ENCODE data around the gene MRC2.

The MRC2 gene

GRCh38 chr17:62596662-62597061, 30.8 kb upstream of the MRC2 start:
- TF ChIP-seq FOXP2 (optimal IDR thresholded peaks at IDR 0.05; ENCODE audit: borderline replicate concordance, extremely low read depth, extremely low read length, insufficient read depth): no peak

GRCh38 chr17:62597150-62597549, 30.3 kb upstream of the MRC2 start:
- TF ChIP-seq REST (IDR thresholded peaks at IDR 0.05; ENCODE audit: insufficient read depth in 1 of 2, low read depth in 2 of 2, low read length in 2 of 2) (no peak), SIN3A (IDR thresholded peaks at IDR 0.05; ENCODE audit: borderline replicate concordance, insufficient read depth, low read length) (no peak), POLR2AphosphoS5 (IDR thresholded peaks at IDR 0.05; ENCODE audit: low read depth, low read length) (no peak), FOXP2 (optimal IDR thresholded peaks at IDR 0.05; ENCODE audit: borderline replicate concordance, extremely low read depth, extremely low read length, insufficient read depth) (no peak), TAF1 (IDR thresholded peaks at IDR 0.05; ENCODE audit: borderline replicate concordance, insufficient read depth, low read length) (no peak)

- TF ChIP-seq TAF1 (IDR thresholded peaks at IDR 0.05; ENCODE audit: borderline replicate concordance, insufficient read depth, low read length) (no peak), POLR2AphosphoS5 (IDR thresholded peaks at IDR 0.05; ENCODE audit: low read depth, low read length) (no peak)
These were observed 29.6 kb upstream of the MRC2 start for GRCh38 chr17:62597920-62598319.

DNA sequence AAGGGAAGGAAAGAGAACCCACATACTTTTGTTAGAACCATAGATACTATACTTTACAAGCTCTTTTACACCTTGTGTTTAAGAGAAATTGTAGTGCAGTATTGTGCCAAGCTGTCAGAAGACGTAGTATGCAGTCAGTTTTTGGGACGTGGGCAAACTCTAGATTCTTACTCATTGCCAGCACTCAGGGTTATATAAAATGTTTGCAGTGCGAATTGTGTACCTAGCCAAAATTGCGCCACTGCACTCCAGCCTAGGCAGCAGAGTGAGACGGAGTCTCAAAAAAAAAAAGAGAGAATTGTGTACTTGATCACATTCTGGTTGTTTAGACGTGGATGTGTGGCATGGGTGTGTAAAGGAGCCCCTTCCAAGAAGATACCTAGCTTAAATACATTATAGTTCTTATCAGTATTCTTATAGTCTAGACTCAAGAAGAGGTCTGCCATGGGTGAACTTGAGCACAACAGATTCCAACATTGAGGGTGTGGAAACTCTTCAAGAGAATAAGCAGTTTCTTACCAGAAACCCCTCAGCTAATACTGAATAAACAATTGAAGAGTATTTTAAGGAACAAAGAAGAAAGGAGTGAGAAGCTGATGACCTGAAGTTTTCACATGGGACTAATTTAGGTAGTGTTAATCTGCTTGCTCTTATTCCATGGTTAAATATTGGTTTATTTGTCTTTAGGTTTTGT, 27.4 kb upstream of the MRC2 start:
- TF ChIP-seq TAF1 (IDR thresholded peaks at IDR 0.05; ENCODE audit: borderline replicate concordance, insufficient read depth, low read length): no peak
- no peak for TF ChIP-seq REST (IDR thresholded peaks at IDR 0.05; ENCODE audit: insufficient read depth in 1 of 2, low read depth in 2 of 2, low read length in 2 of 2)
- TF ChIP-seq POLR2AphosphoS5 (IDR thresholded peaks at IDR 0.05; ENCODE audit: low read depth, low read length): no peak

- TF ChIP-seq TAF1 (IDR thresholded peaks at IDR 0.05; ENCODE audit: borderline replicate concordance, insufficient read depth, low read length): no peak
These were observed 26.7 kb upstream of the MRC2 start for GRCh38 chr17:62600805-62601204.

GRCh38 chr17:62601471-62601870, 26.0 kb upstream of the MRC2 start:
- TF ChIP-seq REST (IDR thresholded peaks at IDR 0.05; ENCODE audit: insufficient read depth in 1 of 2, low read depth in 2 of 2, low read length in 2 of 2) (no peak), POLR2AphosphoS5 (IDR thresholded peaks at IDR 0.05; ENCODE audit: low read depth, low read length) (no peak), TAF1 (IDR thresholded peaks at IDR 0.05; ENCODE audit: borderline replicate concordance, insufficient read depth, low read length) (no peak), FOXP2 (optimal IDR thresholded peaks at IDR 0.05; ENCODE audit: borderline replicate concordance, extremely low read depth, extremely low read length, insufficient read depth) (no peak), SIN3A (IDR thresholded peaks at IDR 0.05; ENCODE audit: borderline replicate concordance, insufficient read depth, low read length) (no peak)

DNA sequence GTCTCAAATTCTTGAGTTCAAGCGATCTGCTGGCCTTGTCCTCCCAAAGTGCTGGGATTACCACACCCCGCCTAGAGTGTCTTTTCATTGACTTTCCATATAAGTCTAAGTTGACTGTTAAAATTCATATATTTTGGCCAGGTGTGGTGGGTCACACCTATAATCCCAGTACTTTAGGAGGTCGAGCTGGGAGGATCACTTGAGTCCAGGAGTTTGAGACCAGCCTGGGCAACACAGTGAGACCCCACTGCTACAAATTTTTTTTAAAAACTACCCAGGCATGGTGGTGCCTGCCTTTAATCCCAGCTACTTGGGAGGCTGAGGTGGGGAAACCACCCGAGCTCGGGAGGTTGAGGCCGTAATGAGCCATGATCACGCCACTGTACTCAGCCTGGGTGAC, 21.9 kb upstream of the MRC2 start:
- TF ChIP-seq SIN3A (IDR thresholded peaks at IDR 0.05; ENCODE audit: borderline replicate concordance, insufficient read depth, low read length) (no peak), FOXP2 (optimal IDR thresholded peaks at IDR 0.05; ENCODE audit: borderline replicate concordance, extremely low read depth, extremely low read length, insufficient read depth) (no peak), TAF1 (IDR thresholded peaks at IDR 0.05; ENCODE audit: borderline replicate concordance, insufficient read depth, low read length) (no peak), REST (IDR thresholded peaks at IDR 0.05; ENCODE audit: insufficient read depth in 1 of 2, low read depth in 2 of 2, low read length in 2 of 2) (no peak), POLR2AphosphoS5 (IDR thresholded peaks at IDR 0.05; ENCODE audit: low read depth, low read length) (no peak)

Measured in PFSK-1 (cell line).